Anterior cingulate cortex (tissue), 58 donors: Measurements from ENCODE around the gene TAAR5.
"Not testable (repeated sequence)": the region's sequence is repeated elsewhere in the genome, so short reads cannot be mapped to it uniquely, and the experiment has no call there.

Experiments used
- DNase-seq, 58 donors: peaks; one replicate each; lab custom pipeline; 2025; lab: John Stamatoyannopoulos, UW

The TAAR5 gene, protein sequence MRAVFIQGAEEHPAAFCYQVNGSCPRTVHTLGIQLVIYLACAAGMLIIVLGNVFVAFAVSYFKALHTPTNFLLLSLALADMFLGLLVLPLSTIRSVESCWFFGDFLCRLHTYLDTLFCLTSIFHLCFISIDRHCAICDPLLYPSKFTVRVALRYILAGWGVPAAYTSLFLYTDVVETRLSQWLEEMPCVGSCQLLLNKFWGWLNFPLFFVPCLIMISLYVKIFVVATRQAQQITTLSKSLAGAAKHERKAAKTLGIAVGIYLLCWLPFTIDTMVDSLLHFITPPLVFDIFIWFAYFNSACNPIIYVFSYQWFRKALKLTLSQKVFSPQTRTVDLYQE

GRCh38 chr6:132589454-132589853 is at the start of gene TAAR5:
TSS of gene TAAR5 (minus strand) at chr6:132589741. CDS start at chr6:132589686, 55 bp downstream.
- DNase-seq, result no peak

- not testable (repeated sequence) for DNase-seq
Measured at GRCh38 chr6:132637135-132637534, 47.6 kb upstream of the TAAR5 start.

- not testable (repeated sequence) for DNase-seq
Measured at GRCh38 chr6:132635906-132636305, 46.4 kb upstream of the TAAR5 start.

GRCh38 chr6:132635288-132635687 is 45.7 kb upstream of the TAAR5 start:
- DNase-seq, result not testable (repeated sequence)

- no peak for DNase-seq
Measured at GRCh38 chr6:132634796-132635195, 45.3 kb upstream of the TAAR5 start.

- DNase-seq, result no peak
Measured at GRCh38 chr6:132633362-132633761, 43.8 kb upstream of the TAAR5 start.

DNA sequence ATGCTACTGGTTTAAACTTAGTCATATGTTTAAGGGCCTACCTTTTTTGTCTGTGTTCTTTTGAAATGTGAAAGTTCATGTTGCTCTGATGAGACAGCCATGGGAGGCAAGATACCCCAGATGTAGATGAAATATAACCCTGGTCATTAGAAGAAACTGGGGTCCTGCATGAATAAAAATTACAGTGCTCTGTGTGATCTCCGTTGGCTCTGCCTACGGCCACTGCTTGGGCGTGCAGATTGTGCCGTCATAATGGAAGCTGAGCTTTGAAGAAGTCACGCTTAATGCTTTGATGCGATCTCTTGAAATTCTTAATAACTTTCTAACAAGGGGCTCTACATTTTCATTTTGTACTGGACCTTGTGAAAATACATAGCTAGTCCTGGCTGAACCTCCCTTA is 34.6 kb upstream of the TAAR5 start, which contains the start of gene TAAR2:
Gene TAAR2, minus strand, starts transcription at position 101 of the 400 bp plus-strand sequence. Its CDS starts 0 bp downstream, at position 101.
- DNase-seq, result no peak

DNA sequence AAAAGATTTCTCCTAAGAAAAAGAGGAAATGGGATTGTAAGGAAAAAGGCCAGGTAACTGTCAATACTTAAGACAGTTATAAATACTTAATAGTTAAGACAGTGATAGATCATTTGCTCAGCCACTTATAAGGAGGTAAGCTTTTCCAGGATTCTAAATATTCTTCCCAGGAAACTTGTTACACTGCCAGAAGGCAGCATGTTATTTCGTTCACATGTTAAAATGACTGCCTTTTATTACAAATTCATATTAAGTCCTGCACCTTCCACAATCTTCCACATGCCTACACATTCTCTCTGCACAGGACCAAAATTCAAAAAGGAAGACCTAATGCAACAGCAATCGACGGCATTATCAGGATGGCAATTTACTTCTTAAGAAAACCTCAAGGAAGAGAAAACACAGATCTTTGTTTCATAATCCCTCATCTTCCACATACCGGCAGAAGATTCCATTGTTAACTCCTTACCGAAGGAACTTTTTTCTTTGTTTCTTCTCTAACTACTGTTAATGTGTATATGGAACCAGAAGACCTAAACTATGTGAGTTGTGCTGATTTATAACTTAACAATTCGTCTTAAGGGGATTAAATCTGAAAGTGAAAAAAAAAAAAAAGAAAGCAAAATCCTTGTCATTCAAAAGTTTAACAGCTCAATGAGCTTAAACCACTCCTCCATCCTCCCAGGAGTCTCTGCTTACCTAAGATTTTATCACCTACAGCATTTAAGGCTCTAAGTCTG is 33.7 kb upstream of the TAAR5 start:
- no peak for DNase-seq

- no peak for DNase-seq
Measured at GRCh38 chr6:132616677-132617076, 27.1 kb upstream of the TAAR5 start.

- no peak for DNase-seq
Measured at GRCh38 chr6:132614554-132614953, 25.0 kb upstream of the TAAR5 start.

GRCh38 chr6:132612449-132613108 is 23.0 kb upstream of the TAAR5 start:
- DNase-seq, result no peak

- no peak for DNase-seq
Measured at GRCh38 chr6:132611616-132612015, 22.1 kb upstream of the TAAR5 start.

DNA sequence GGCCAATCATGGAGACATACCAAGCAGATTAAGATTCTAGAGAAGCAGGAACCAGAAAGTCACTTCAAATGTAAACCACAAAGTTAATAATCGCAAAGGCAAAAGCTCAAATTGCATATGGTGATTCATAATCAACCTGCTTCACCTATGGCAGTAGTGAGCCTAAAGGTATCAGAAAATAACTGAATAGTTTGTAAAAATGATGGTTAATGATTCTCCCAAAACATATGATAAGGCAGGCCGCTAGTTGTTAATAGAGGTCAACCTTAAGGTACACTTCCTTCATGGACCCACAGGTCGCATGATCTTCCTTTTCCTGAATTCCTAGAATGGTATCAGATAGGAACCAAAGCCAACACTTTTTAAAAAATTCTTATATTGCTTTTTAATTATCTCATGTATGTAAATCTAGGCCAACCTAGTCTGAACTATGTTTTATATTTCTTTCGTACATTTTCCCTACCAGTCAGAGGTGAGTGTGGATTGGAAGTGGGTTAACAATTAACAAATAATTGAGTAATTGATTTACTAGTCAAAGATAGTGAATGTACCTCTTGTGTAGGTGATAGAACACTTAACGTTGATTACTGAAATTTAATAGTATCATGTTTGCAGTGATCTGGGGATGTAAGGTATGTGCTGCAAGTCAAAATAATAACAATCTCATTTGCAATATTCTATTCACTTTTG is 18.1 kb upstream of the TAAR5 start:
- DNase-seq, result no peak

- DNase-seq, result no peak
Measured at GRCh38 chr6:132604635-132605152, 15.2 kb upstream of the TAAR5 start.

GRCh38 chr6:132600900-132601299 is 11.4 kb upstream of the TAAR5 start:
- DNase-seq, result not testable (repeated sequence)

- no peak for DNase-seq
Measured at GRCh38 chr6:132598473-132598872, 8.9 kb upstream of the TAAR5 start.

DNA sequence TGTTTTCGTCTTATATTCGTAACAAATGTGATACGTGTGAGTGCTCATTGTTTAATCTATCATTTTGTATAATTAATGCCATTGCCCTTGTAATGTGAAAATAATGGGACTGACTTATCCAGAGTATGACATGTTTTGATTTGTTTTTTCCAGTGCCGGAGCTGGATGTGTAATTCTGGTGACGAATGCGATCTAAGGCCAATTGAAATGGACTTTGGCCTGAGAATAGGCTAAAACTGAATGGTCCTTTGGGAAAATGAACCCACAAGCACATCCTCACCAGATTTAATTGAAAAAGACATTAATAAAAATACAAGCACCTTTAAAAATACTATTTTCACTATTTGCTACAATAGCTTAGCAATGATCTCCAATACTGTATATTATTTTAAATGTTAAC is 6.7 kb upstream of the TAAR5 start:
- DNase-seq, result no peak

DNA sequence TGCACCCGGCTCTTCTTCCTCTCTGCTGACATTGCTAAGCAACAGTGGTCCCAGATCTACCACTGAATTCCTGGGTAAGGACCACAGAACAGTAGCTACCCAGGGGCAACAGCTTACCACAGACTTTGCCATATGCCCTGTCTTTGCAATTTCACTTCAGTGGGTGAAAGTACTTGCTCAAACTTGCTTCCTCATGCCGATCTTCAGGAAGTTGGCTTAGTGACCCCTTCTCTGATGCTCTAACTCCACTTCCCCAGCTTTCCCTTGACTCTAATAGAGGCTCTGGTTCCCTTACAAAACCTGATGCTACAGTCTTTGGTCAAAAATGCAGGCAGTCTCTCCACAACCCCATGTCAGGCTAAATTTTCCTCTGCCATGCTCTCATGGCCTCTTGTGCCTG is 3.3 kb upstream of the TAAR5 start:
- DNase-seq, result no peak

- DNase-seq, result no peak
Measured at GRCh38 chr6:132590362-132590761, 821 bp upstream of the TAAR5 start.

- DNase-seq, result no peak
Measured at GRCh38 chr6:132587424-132587823, 2.1 kb downstream of the TAAR5 start.
